Glutamatergic neuron (in vitro differentiated cells): ENCODE measurements around the gene TMX3. TPM values are rescaled to one million over a fixed set of nuclear protein-coding genes. Genes with fewer than 3 reads are reported as not detected.
A peak's percentile ranks its signal among the peaks of the same experiment; 100 is the strongest.

Experiments used
- DNase-seq: peaks from one replicate; pipeline ENCODE4 v3.0.0; 2022
- H3K27ac Mint-ChIP-seq: one replicate; pipeline ENCODE4 v1.8.0; 2020; ENCODE audit warnings: mild to moderate bottlenecking, mixed read lengths, inconsistent platforms; ENCODE audit not compliant: unreplicated experiment
- H3K27me3 Mint-ChIP-seq: one replicate; pipeline ENCODE4 v1.8.0; 2020; ENCODE audit warnings: mild to moderate bottlenecking, moderate library complexity, mixed read lengths, inconsistent platforms; ENCODE audit not compliant: unreplicated experiment
- H3K36me3 Mint-ChIP-seq: one replicate; pipeline ENCODE4 v1.8.0; 2020; ENCODE audit warnings: mild to moderate bottlenecking, mixed read lengths, inconsistent platforms; ENCODE audit not compliant: unreplicated experiment
- H3K4me1 Mint-ChIP-seq: one replicate; pipeline ENCODE4 v1.8.0; 2020; ENCODE audit warnings: mild to moderate bottlenecking, low read depth, mixed read lengths, inconsistent platforms; ENCODE audit not compliant: unreplicated experiment
- H3K4me3 Mint-ChIP-seq: one replicate; pipeline ENCODE4 v1.8.0; 2020; ENCODE audit warnings: mild to moderate bottlenecking, mixed read lengths, inconsistent platforms; ENCODE audit not compliant: unreplicated experiment
- H3K9me3 Mint-ChIP-seq: one replicate; pipeline ENCODE4 v1.8.0; 2020; ENCODE audit warnings: mild to moderate bottlenecking, moderate library complexity, mixed read lengths, inconsistent platforms; ENCODE audit not compliant: unreplicated experiment
- total RNA-seq: library from RNA; stranded (reverse); fragmentation: NEBNext Ultra II Directional; extraction: Animal tissue kit (Norgen Biotek cat#: 25700); gene quantifications from one replicate; pipeline ENCODE4 v1.2.1, GENCODE V29; 2021; ENCODE audit not compliant: unreplicated experiment
- TF ChIP-seq, protein P1 (sequence below): fragments of 200-600 bp; sonication (generic); IDR thresholded peaks from one replicate; pipeline ENCODE4 v1.5.0; 2021; ENCODE audit not compliant: partially characterized antibody, unreplicated experiment

Gene TMX3
- total RNA-seq, 1 donor from 2014 or later: 68.6 TPM

DNA sequence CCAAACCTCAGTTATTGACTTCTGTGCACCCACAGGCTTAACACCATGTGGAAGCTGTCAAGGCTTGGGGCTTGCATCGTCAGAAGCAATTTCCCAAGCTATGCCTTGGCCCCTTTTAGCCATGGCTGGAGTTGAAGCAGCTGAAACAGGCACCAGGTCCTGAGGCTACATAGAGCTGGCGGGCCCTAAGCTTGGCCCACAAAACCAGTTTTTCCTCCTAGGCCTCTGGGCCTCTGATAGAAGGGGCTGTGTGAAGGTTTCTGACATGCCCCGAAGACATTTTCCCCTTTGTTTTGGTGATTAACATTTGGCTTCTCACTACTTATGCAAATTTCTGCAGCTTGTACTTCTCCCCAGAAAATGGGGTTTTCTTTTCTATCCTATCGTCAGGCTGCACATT, 9.1 kb upstream of the TMX3 start:
- Mint-ChIP-seq H3K36me3 (no peaks in the 10 kb centered on the region), H3K4me1 (no peaks in the 10 kb centered on the region), H3K27me3 (no peaks in the 10 kb centered on the region), H3K9me3 (no peaks in the 10 kb centered on the region), H3K4me3 (no peak overlapping the region), H3K27ac (no peak overlapping the region)
- no peak for DNase-seq
- TF ChIP-seq, protein P1, sequence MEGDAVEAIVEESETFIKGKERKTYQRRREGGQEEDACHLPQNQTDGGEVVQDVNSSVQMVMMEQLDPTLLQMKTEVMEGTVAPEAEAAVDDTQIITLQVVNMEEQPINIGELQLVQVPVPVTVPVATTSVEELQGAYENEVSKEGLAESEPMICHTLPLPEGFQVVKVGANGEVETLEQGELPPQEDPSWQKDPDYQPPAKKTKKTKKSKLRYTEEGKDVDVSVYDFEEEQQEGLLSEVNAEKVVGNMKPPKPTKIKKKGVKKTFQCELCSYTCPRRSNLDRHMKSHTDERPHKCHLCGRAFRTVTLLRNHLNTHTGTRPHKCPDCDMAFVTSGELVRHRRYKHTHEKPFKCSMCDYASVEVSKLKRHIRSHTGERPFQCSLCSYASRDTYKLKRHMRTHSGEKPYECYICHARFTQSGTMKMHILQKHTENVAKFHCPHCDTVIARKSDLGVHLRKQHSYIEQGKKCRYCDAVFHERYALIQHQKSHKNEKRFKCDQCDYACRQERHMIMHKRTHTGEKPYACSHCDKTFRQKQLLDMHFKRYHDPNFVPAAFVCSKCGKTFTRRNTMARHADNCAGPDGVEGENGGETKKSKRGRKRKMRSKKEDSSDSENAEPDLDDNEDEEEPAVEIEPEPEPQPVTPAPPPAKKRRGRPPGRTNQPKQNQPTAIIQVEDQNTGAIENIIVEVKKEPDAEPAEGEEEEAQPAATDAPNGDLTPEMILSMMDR: no peak

DNA sequence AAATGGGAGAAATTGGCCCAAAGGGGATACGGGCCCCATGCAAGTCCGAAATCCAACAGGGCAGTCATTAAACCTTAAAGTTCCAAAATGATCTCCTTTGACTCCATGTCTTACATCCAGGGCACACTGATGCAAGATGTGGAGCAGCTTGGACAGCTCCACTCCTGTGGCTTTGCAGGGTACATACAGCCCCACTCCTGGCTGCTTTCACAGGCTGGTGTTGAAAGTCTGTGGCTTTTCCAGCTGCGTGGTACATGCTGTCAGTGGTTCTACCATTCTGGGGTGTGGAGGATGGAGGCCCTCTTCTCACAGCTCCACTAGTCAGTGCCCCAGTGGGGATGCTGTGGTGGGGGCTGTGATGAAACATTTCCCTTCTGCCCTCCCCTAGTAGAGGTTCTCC, 8.6 kb upstream of the TMX3 start:
- H3K4me1 Mint-ChIP-seq: no peaks in the 10 kb centered on the region
- TF ChIP-seq, protein P1: no peak

DNA sequence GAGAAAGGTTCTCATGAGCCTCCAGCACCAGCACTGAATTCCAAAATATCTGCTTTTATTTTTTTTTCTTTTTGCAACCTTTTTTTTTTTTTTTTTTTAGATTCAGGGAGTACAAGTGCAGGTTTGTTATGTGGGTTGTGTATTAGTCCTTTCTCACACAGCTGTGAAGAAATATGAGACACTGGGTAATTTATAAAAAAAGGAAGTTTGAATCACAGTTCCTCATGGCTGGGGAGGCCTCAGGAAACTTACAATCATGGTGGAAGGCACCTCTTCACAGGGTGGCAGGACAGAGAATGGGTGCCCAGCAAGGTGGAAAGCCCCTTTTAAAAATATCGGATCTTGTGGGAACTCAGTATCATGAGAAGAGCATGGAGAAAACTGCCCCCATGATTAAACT, 7.9 kb upstream of the TMX3 start:
- no peak for DNase-seq
- Mint-ChIP-seq H3K9me3 (no peaks in the 10 kb centered on the region), H3K27me3 (no peaks in the 10 kb centered on the region), H3K27ac (no peak overlapping the region), H3K4me1 (no peaks in the 10 kb centered on the region), H3K4me3 (no peak overlapping the region), H3K36me3 (no peaks in the 10 kb centered on the region)
- TF ChIP-seq, protein P1: no peak

More for the DNA sequence above, 8.6 kb upstream of the TMX3 start:
- Mint-ChIP-seq H3K4me3 (no peak overlapping the region), H3K9me3 (no peaks in the 10 kb centered on the region), H3K36me3 (no peaks in the 10 kb centered on the region), H3K27ac (no peak overlapping the region), H3K27me3 (no peaks in the 10 kb centered on the region)
- DNase-seq: no peak

DNA sequence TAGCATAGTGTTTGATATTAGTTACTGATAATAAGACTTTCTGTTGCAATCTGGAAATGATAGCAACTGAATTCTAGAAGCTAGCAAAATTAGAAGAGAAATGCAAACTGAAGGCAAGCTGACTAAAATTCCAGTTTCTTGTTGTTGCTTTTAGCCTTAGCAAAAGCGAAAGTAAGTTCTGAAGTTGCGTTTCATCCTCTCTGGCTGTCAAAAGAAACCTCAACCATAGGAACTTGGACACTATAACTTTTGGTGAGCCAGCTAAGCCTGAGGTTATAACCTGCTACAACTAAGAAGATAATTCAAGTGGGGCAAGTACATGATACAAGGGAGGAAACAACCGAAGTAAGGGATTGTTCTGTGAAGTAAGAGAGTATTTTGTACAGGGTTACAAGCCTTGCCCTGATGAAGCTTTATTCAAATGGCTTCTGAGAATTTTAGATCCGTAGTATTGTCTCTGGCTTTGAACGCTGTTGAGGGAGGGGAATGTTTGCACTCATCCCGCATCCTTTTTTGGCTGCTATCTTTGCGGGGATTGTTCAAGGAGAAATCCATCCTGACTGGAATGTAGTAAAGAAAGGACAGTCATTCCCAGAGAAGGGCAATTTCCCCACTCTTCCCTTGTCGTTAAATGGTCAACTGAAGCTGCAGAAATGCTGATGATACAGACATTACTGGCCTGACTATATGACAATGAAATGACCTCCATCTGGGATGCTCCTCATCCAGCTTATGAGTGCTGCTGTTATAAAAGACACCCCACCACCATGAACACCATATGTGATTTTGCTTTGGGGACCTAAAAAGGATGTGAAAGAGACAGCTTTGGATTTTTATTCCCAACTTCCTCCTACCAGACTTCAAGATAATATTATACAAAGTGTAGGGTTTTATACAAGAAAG, 7.0 kb upstream of the TMX3 start:
- Mint-ChIP-seq H3K36me3 (no peaks in the 10 kb centered on the region), H3K9me3 (no peaks in the 10 kb centered on the region), H3K4me1 (no peaks in the 10 kb centered on the region), H3K27me3 (no peaks in the 10 kb centered on the region), H3K4me3 (no peak overlapping the region), H3K27ac (no peak overlapping the region)
- no peak for DNase-seq
- TF ChIP-seq, protein P1: no peak

DNA sequence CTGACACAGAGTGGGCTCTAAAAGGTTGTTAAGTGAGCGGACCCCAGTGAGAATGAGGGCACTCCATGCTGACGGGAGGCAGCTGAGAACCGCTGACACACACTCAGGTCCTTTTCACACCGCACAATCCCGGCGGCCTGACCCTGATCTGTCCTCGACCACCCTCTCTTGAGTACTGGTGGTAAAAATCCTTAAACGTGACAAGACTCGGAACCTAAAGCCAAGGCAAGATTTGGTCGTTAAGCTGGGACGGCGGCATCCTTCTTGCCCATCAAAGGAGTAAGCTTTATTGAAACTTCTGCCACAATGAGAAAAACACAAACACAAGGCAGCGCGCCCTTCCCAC, 569 bp downstream of the TMX3 start:
- Mint-ChIP-seq H3K27me3 (peaks cover 3% of the 10 kb centered on the region), H3K4me1 (peaks cover 6% of the 10 kb centered on the region), H3K27ac (peak overlapping the region; percentile 82), H3K36me3 (no peaks in the 10 kb centered on the region), H3K4me3 (peak overlapping the region; percentile 93), H3K9me3 (no peaks in the 10 kb centered on the region)
- DNase-seq: peak; percentile 54
- TF ChIP-seq, protein P1: no peak
